Measurements from ENCODE around the gene CLPSL1. TPM values are rescaled to one million over a fixed set of nuclear protein-coding genes. Genes with fewer than 3 reads are reported as not detected.

Gene CLPSL1
- total and polyA plus RNA-seq, 2 of the 8 experiments (the other 6 are each of a cell fraction or from before 2014, with no cell fraction given), result not detected

- TF ChIP-seq CHD7 (IDR thresholded peaks at IDR 0.05; ENCODE audit: insufficient replicate concordance, low read length) (peak; percentile 62), HDAC2 (IDR thresholded peaks at IDR 0.05; ENCODE audit: borderline replicate concordance in 1 of 2, low read depth in 2 of 2, low read length in 2 of 2) (0 out of 4 replicates have a peak, but pooled peaks of 1 of the 2 experiments have one; percentile 19), TBP (IDR thresholded peaks at IDR 0.05; ENCODE audit: low read depth, low read length) (0 out of 2 replicates have a peak, but pooled peaks have one; percentile 27), PHF8 (conservative IDR thresholded peaks at IDR 0.05; ENCODE audit: low read depth, low read length) (no peak), SAP30 (IDR thresholded peaks at IDR 0.05; ENCODE audit: insufficient read depth, insufficient replicate concordance, low read length) (no peak), BCL11A (IDR thresholded peaks at IDR 0.05; ENCODE audit: low read depth in 2 of 2, low read length in 2 of 2) (no peak), USF2 (IDR thresholded peaks at IDR 0.05; ENCODE audit: low read length) (no peak)
Measured at GRCh38 chr6:35739645-35740524, 40.9 kb upstream of the CLPSL1 start (continued).
